GM20000 (cell line): ENCODE data around the gene PWWP2A.
A peak's percentile ranks its signal among the peaks of the same experiment; 100 is the strongest.
"Not testable (repeated sequence)": the region's sequence is repeated elsewhere in the genome, so short reads cannot be mapped to it uniquely, and the experiment has no call there.

Source experiments
- DNase-seq: peaks from one replicate; pipeline ENCODE4 v3.0.0; 2012; ENCODE audit warnings: low spot score
- CTCF ChIP-seq: IDR thresholded peaks from 2 replicates; pipeline ENCODE4 v1.5.1; 2012; ENCODE audit warnings: mild to moderate bottlenecking, control low read depth; ENCODE audit errors: extremely low read depth, missing control alignments

PWWP2A gene

GRCh38 chr5:160161626-160162025, 42.4 kb upstream of the PWWP2A start:
- no peak for DNase-seq
- no peak for TF ChIP-seq CTCF

- not testable (repeated sequence) for DNase-seq
These were observed 41.6 kb upstream of the PWWP2A start for GRCh38 chr5:160160875-160161274.

- TF ChIP-seq CTCF: no peak
- DNase-seq: peak; percentile 30
These were observed 40.9 kb upstream of the PWWP2A start for GRCh38 chr5:160159991-160160792.

- DNase-seq: no peak
- no peak for TF ChIP-seq CTCF
These were observed 38.8 kb upstream of the PWWP2A start for GRCh38 chr5:160158087-160158486.

GRCh38 chr5:160155017-160155750, 35.9 kb upstream of the PWWP2A start:
- DNase-seq: no peak
- no peak for TF ChIP-seq CTCF

- no peak for TF ChIP-seq CTCF
These were observed 33.7 kb upstream of the PWWP2A start for GRCh38 chr5:160152901-160153300.

GRCh38 chr5:160152287-160152686, 33.0 kb upstream of the PWWP2A start:
- TF ChIP-seq CTCF: no peak
- no peak for DNase-seq

More at GRCh38 chr5:160152901-160153300, 33.7 kb upstream of the PWWP2A start:
- DNase-seq: no peak
